Effector memory CD8-positive, alpha-beta T cell (primary cell): ENCODE data around the gene DLG5.
A peak's percentile ranks its signal among the peaks of the same experiment; 100 is the strongest.

ENCODE experiments used
- ATAC-seq: fragments of 150-1000 bp; cut with Tn5 transposase; replicated peaks from 2 replicates; pipeline ENCODE4 v1.10.0; 2021; ENCODE audit warnings: mild to moderate bottlenecking, moderate library complexity
- DNase-seq, 3 experiments: peaks; one replicate each; pipeline ENCODE4 v3.0.0; 2021
- H3K27ac Mint-ChIP-seq, 2 donors: one replicate each; pipeline ENCODE4 v1.8.0; 2022; ENCODE audit warnings: mild to moderate bottlenecking in 2 of 2, mixed read lengths in 2 of 2, moderate library complexity in 2 of 2
- H3K27me3 Mint-ChIP-seq, 2 donors: one replicate each; pipeline ENCODE4 v1.8.0; 2022; ENCODE audit warnings: mixed read lengths in 2 of 2
- H3K36me3 Mint-ChIP-seq: one replicate; pipeline ENCODE4 v1.8.0; 2022; ENCODE audit warnings: mild to moderate bottlenecking, moderate library complexity, mixed read lengths; ENCODE audit not compliant: insufficient read depth
- H3K4me1 Mint-ChIP-seq, 2 donors: one replicate each; pipeline ENCODE4 v1.8.0; 2022; ENCODE audit warnings: low read depth in 2 of 2, mixed read lengths in 2 of 2
- H3K4me3 Mint-ChIP-seq, 2 donors: one replicate each; pipeline ENCODE4 v1.8.0; 2022; ENCODE audit warnings: mild to moderate bottlenecking in 2 of 2, mixed read lengths in 2 of 2, moderate library complexity in 2 of 2
- H3K9me3 Mint-ChIP-seq, 2 donors: one replicate each; pipeline ENCODE4 v1.8.0; 2022; ENCODE audit warnings: mixed read lengths in 2 of 2

Gene DLG5

GRCh38 chr10:77939561-77940001 lies 13.0 kb upstream of the DLG5 start:
- Mint-ChIP-seq H3K4me3 (no peak overlapping the region), H3K36me3 (no peaks in the 10 kb centered on the region), H3K27me3 (peaks cover 4 to 22% of the 10 kb centered on the region in 2 donors), H3K4me1 (no peaks in the 10 kb centered on the region), H3K9me3 (no peaks in the 10 kb centered on the region), H3K27ac (no peak overlapping the region)
- no peak for ATAC-seq
- DNase-seq = no peak

DNA sequence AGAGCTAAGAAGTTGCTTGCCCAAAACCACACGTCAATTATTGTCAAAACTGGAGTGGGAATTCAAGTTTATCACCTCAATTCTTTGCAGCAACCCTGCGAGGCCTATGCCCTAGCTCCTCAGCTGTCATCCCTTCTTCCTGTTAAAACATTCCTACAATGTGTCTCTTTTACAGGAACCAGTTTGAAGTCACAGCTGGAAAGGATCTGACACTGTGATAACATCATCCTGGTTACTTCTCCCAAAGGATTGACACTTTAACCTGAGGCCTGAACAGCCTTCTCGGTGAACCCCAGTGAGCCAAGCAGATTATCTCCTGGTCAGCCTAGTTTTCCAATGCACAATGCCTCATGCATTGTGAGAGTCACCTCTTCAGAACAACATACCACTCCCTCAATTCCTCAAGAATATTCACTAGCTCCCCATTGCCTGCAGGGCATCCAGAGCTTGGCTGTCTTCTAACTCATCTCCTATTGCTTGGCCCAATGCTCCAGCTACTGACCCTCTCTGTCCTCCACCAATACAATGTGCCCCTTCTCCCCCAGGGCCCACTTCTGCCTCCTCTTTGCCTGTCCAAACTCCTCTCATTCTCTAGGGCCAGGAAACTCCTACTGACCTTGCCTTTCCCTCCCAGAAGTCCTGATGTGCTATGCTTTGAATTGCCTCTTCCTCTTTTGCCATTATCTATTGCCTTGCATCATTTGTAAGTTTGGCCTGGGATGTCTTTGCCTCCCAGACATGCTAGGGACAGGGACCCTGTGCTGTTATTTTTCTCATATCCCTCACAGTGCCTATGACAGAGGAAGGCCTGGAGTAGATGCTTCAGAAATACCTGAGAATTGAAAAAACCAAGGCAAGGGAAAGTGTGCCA lies 10.4 kb upstream of the DLG5 start:
- Mint-ChIP-seq H3K27ac (no peak overlapping the region), H3K27me3 (peaks cover 0 to 5% of the 10 kb centered on the region in 2 donors), H3K4me1 (no peaks in the 10 kb centered on the region), H3K9me3 (no peaks in the 10 kb centered on the region), H3K36me3 (no peaks in the 10 kb centered on the region), H3K4me3 (no peak overlapping the region)
- ATAC-seq = no peak
- DNase-seq = no peak

GRCh38 chr10:77932016-77932715 lies 5.6 kb upstream of the DLG5 start:
- H3K27ac Mint-ChIP-seq = no peak overlapping the region

GRCh38 chr10:77927402-77928246 lies 1.1 kb upstream of the DLG5 start:
- Mint-ChIP-seq H3K9me3 (no peaks in the 10 kb centered on the region), H3K27ac (peak overlapping the region; percentile 65 to 85), H3K4me3 (peak overlapping the region; percentile 77 to 84), H3K27me3 (peaks cover 18 to 24% of the 10 kb centered on the region in 2 donors), H3K4me1 (peaks cover 13 to 20% of the 10 kb centered on the region in 2 donors), H3K36me3 (no peaks in the 10 kb centered on the region)
- DNase-seq = no peak
- no peak for ATAC-seq

More at GRCh38 chr10:77932016-77932715, 5.6 kb upstream of the DLG5 start:
- H3K27me3 Mint-ChIP-seq = peaks cover 8 to 14% of the 10 kb centered on the region in 2 donors
- DNase-seq (no peak), ATAC-seq (no peak)
- no peaks in the 10 kb centered on the region for H3K9me3 Mint-ChIP-seq
- no peaks in the 10 kb centered on the region for H3K36me3 Mint-ChIP-seq
- peaks cover 6 to 7% of the 10 kb centered on the region in 2 donors for H3K4me1 Mint-ChIP-seq
- no peak overlapping the region for H3K4me3 Mint-ChIP-seq

- no peaks in the 10 kb centered on the region for H3K9me3 Mint-ChIP-seq
- peaks cover 18 to 24% of the 10 kb centered on the region in 2 donors for H3K27me3 Mint-ChIP-seq
- peak overlapping the region; percentile 6 to 50 for H3K27ac Mint-ChIP-seq
- no peaks in the 10 kb centered on the region for H3K36me3 Mint-ChIP-seq
- H3K4me1 Mint-ChIP-seq = peaks cover 15 to 26% of the 10 kb centered on the region in 2 donors
- H3K4me3 Mint-ChIP-seq = peak overlapping the region; percentile 59 to 71
- DNase-seq (peak; percentile 5 to 20 (median 17)), ATAC-seq (peak; percentile 73)
Measured at GRCh38 chr10:77925795-77926565, 575 bp downstream of the DLG5 start.

GRCh38 chr10:77925410-77925794 lies 1.2 kb downstream of the DLG5 start:
- Mint-ChIP-seq H3K4me1 (peaks cover 21 to 28% of the 10 kb centered on the region in 2 donors), H3K27me3 (peaks cover 18 to 24% of the 10 kb centered on the region in 2 donors), H3K27ac (peak overlapping the region; percentile 6 to 50), H3K4me3 (peak overlapping the region; percentile 59 to 71), H3K9me3 (no peaks in the 10 kb centered on the region), H3K36me3 (no peaks in the 10 kb centered on the region)
- DNase-seq = no peak
- ATAC-seq = no peak

DNA sequence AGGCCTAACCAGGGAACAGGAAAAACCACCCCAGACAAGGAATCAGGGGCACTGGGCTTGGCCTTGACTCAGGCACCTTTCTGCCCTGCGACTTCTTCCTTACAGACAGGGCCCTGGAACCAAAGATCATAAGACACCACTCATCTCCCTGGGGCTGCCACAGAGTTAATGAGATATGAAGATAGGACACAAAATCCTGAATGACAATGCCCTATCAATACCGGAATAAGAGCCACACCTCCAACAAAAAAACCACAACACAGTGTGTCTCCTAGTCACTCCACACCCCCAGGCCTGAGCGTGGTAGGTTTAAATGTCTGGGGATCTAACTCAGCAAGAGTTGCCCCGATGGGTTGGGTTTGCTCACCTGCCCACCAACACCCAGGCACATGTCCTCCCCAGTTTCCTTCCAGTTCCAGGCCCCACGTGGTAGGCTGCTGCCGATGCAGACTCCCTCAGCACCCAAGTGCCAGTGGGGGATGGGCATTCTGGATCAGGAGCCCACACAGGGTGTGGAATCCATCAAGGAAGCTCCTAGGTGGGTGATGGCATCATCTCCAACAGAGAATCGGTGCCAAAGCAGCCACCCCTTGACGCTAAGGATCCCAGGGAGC lies 3.9 kb downstream of the DLG5 start:
- H3K36me3 Mint-ChIP-seq = no peaks in the 10 kb centered on the region
- no peaks in the 10 kb centered on the region for H3K9me3 Mint-ChIP-seq
- ATAC-seq = no peak
- H3K4me1 Mint-ChIP-seq = peaks cover 27 to 28% of the 10 kb centered on the region in 2 donors
- no peak for DNase-seq
- H3K4me3 Mint-ChIP-seq = no peak overlapping the region
- H3K27me3 Mint-ChIP-seq = peaks cover 14% of the 10 kb centered on the region in 2 donors
- H3K27ac Mint-ChIP-seq = no peak overlapping the region

DNA sequence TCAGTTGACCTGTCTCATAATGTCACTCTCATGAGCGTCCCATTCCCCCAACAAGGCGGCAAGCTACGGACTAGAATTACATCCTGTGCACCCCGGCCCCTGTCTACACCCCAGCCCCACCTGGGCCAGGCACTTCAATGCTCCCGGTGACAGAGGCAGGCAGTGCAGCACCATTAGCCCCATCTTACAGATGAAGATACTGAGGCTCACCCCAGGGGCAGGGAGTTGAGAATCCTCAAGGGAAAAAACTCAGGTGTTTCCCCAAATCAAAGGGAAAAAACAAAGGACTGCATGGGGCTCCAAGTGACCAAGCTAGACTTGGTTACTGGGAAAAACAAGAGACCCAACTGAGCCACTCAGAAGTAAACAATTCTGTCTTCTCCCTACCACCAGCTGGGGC lies 4.5 kb downstream of the DLG5 start:
- no peak overlapping the region for H3K27ac Mint-ChIP-seq
- ATAC-seq (no peak), DNase-seq (no peak)
- H3K27me3 Mint-ChIP-seq = peaks cover 9 to 10% of the 10 kb centered on the region in 2 donors
- no peak overlapping the region for H3K4me3 Mint-ChIP-seq
- peaks cover 22 to 24% of the 10 kb centered on the region in 2 donors for H3K4me1 Mint-ChIP-seq
- H3K36me3 Mint-ChIP-seq = no peaks in the 10 kb centered on the region
- H3K9me3 Mint-ChIP-seq = no peaks in the 10 kb centered on the region

DNA sequence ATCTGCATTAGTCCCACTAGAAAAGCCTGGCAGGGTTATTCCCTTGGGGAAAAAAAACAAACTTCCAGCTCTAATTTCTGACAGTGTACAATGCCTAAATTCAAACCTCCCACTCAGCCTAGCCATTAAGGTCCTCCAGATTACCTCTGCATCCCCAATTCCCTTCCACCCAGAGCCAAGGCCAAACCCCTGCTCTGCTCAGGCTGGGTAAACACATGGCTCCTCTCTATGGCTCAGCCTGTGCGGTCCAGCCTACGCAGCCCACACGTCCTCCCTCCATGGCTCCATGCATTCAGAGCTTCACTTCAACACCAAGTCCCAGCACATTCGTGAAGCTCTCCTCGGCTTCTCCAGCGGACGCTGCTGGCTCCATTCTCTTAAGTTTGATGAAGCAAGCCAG lies 5.2 kb downstream of the DLG5 start:
- ATAC-seq = no peak
- peaks cover 9 to 10% of the 10 kb centered on the region in 2 donors for H3K27me3 Mint-ChIP-seq

GRCh38 chr10:77920495-77920894 lies 6.1 kb downstream of the DLG5 start:
- ATAC-seq (no peak), DNase-seq (no peak)
- peaks cover 22 to 23% of the 10 kb centered on the region in 2 donors for H3K4me1 Mint-ChIP-seq
- peak overlapping the region in 1 of 2 donors; percentile 4 for H3K27ac Mint-ChIP-seq
- H3K27me3 Mint-ChIP-seq = peaks cover 8 to 9% of the 10 kb centered on the region in 2 donors
- no peaks in the 10 kb centered on the region for H3K36me3 Mint-ChIP-seq
- no peak overlapping the region for H3K4me3 Mint-ChIP-seq
- no peaks in the 10 kb centered on the region for H3K9me3 Mint-ChIP-seq

More for the DNA sequence above, 5.2 kb downstream of the DLG5 start:
- H3K9me3 Mint-ChIP-seq = no peaks in the 10 kb centered on the region
- H3K36me3 Mint-ChIP-seq = no peaks in the 10 kb centered on the region
- H3K4me3 Mint-ChIP-seq = no peak overlapping the region
- no peak for DNase-seq
- peaks cover 22 to 24% of the 10 kb centered on the region in 2 donors for H3K4me1 Mint-ChIP-seq
- H3K27ac Mint-ChIP-seq = peak overlapping the region in 1 of 2 donors; percentile 3

GRCh38 chr10:77919713-77920108 lies 6.8 kb downstream of the DLG5 start:
- Mint-ChIP-seq H3K36me3 (no peaks in the 10 kb centered on the region), H3K4me1 (peaks cover 15 to 17% of the 10 kb centered on the region in 2 donors), H3K9me3 (no peaks in the 10 kb centered on the region), H3K27ac (no peak overlapping the region), H3K27me3 (peaks cover 0 to 4% of the 10 kb centered on the region in 2 donors), H3K4me3 (no peak overlapping the region)
- DNase-seq = no peak
- ATAC-seq = no peak
